OCI-LY3 (cell line): ENCODE measurements around the gene COL26A1.

Experiments used
- H2AFZ ChIP-seq: fragments of 200-600, 300-600 bp; shearing (Covaris generic); 2 replicates; pipeline ENCODE4 v1.6.0; 2014; ENCODE audit warnings: antibody characterized with exemption, low read depth, low read length
- H3K27ac ChIP-seq: fragments of 200-600, 300-600 bp; sonication (generic); 2 replicates; pipeline ENCODE4 v1.5.1; 2014; ENCODE audit warnings: mild to moderate bottlenecking, low read length, moderate library complexity, mixed read lengths
- H3K27me3 ChIP-seq: fragments of 200-600, 300-600 bp; sonication (generic); 2 replicates; pipeline ENCODE4 v1.6.1; 2014; ENCODE audit warnings: low read depth, low read length, mixed read lengths
- H3K36me3 ChIP-seq: fragments of 200-600, 300-600 bp; sonication (generic); replicated peaks from 2 replicates; pipeline ENCODE3; 2014; ENCODE audit warnings: low read depth, low read length, mixed read lengths
- H3K4me1 ChIP-seq: fragments of 300-600, 200-600 bp; sonication (generic); 2 replicates; pipeline ENCODE4 v1.6.1; 2014; ENCODE audit warnings: low read length, mixed read lengths
- H3K4me2 ChIP-seq: fragments of 200-600, 300-600 bp; sonication (generic); 2 replicates; pipeline ENCODE4 v1.6.1; 2014; ENCODE audit warnings: low read length, mixed read lengths
- H3K4me3 ChIP-seq: fragments of 300-600, 200-600 bp; sonication (generic); 2 replicates; pipeline ENCODE4 v1.5.1; 2014; ENCODE audit warnings: antibody characterized with exemption, mild to moderate bottlenecking, low read length, moderate library complexity
- H3K79me2 ChIP-seq: fragments of 300-600, 200-600 bp; shearing (Covaris generic); 2 replicates; pipeline ENCODE4 v1.6.1; 2014; ENCODE audit warnings: mild to moderate bottlenecking, low read length, mixed read lengths
- H3K9ac ChIP-seq: fragments of 300-600, 200-600 bp; shearing (Covaris generic); 2 replicates; pipeline ENCODE4 v1.6.0; 2014; ENCODE audit warnings: mild to moderate bottlenecking, low read length, moderate library complexity
- H3K9me3 ChIP-seq: fragments of 200-600, 300-600 bp; shearing (Covaris generic); 2 replicates; pipeline ENCODE4 v1.6.1; 2014; ENCODE audit warnings: low read length, mixed read lengths; ENCODE audit not compliant: insufficient read depth
- H4K20me1 ChIP-seq: fragments of 200-600, 300-600 bp; sonication (generic); 2 replicates; pipeline ENCODE4 v1.6.1; 2016; ENCODE audit warnings: low read length, mixed read lengths; ENCODE audit not compliant: insufficient read depth
- CTCF ChIP-seq: fragments of 200-600, 300-600 bp; sonication (generic); IDR thresholded peaks from 2 replicates; pipeline ENCODE4 v1.5.1; 2014; ENCODE audit warnings: antibody characterized with exemption, low read length, low read depth
- EZH2phosphoT487 ChIP-seq: fragments of 200-600 bp; shearing (Covaris generic); IDR thresholded peaks from 2 replicates; pipeline ENCODE4 v1.6.1; 2018; ENCODE audit warnings: antibody characterized with exemption, mixed run types, low read depth

The COL26A1 gene

GRCh38 chr7:101588131-101588935 is 225.7 kb downstream of the COL26A1 start:
- no peak for TF ChIP-seq CTCF
- no peak for TF ChIP-seq EZH2phosphoT487
- H3K4me2 ChIP-seq = no peak overlapping the region
- no peaks in the 10 kb centered on the region for H3K4me1 ChIP-seq
- no peaks in the 10 kb centered on the region for H4K20me1 ChIP-seq
- no peak overlapping the region for H3K27ac ChIP-seq
- H3K79me2 ChIP-seq = no peaks in the 10 kb centered on the region
- H2AFZ ChIP-seq = no peak overlapping the region
- no peaks in the 10 kb centered on the region for H3K9me3 ChIP-seq
- no peak overlapping the region for H3K9ac ChIP-seq
- H3K4me3 ChIP-seq = no peak overlapping the region
- H3K36me3 ChIP-seq = no peaks in the 10 kb centered on the region
- H3K27me3 ChIP-seq = 0 out of 2 replicates have a peak, but pooled peaks cover under 1% of the 10 kb centered on the region

DNA sequence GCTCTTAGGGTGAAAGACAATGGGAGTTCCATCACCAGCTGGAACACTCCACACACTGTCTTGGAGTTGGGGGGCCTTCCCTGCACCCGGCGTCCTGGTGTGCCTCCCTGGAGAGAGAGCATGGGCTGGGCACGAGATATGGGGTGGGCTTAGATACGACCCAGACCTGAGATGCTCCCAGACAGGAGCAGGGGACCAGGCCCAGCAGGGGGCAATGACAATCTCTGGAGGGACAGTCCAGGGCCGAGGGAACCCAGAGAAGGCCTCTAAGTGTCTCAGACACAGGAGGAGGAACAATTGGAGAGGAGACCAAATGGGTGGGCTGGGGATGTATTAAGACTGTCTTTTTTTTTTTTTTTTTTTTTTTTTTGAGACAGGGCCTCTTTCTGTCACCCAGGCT is 226.4 kb downstream of the COL26A1 start:
- Histone ChIP-seq H3K36me3 (no peaks in the 10 kb centered on the region), H3K79me2 (no peaks in the 10 kb centered on the region), H3K9me3 (no peaks in the 10 kb centered on the region), H2AFZ (no peak overlapping the region), H3K4me3 (no peak overlapping the region), H3K4me1 (no peaks in the 10 kb centered on the region), H4K20me1 (no peaks in the 10 kb centered on the region), H3K4me2 (no peak overlapping the region), H3K27me3 (no peaks in the 10 kb centered on the region), H3K27ac (no peak overlapping the region), H3K9ac (no peak overlapping the region)
- TF ChIP-seq EZH2phosphoT487 = no peak
- TF ChIP-seq CTCF = no peak

GRCh38 chr7:101589976-101590662 is 227.4 kb downstream of the COL26A1 start:
- H3K79me2 ChIP-seq = no peaks in the 10 kb centered on the region
- no peak overlapping the region for H3K27ac ChIP-seq
- H4K20me1 ChIP-seq = no peaks in the 10 kb centered on the region
- no peaks in the 10 kb centered on the region for H3K9me3 ChIP-seq
- H3K4me2 ChIP-seq = no peak overlapping the region
- H3K9ac ChIP-seq = no peak overlapping the region
- H3K27me3 ChIP-seq = peaks cover 5% of the 10 kb centered on the region; the same call in 1 of the 2 replicates
- no peaks in the 10 kb centered on the region for H3K4me1 ChIP-seq
- TF ChIP-seq CTCF (no peak), EZH2phosphoT487 (no peak)
- H2AFZ ChIP-seq = no peak overlapping the region
- no peaks in the 10 kb centered on the region for H3K36me3 ChIP-seq
- no peak overlapping the region for H3K4me3 ChIP-seq

- no peaks in the 10 kb centered on the region for H3K36me3 ChIP-seq
- H3K9ac ChIP-seq = no peak overlapping the region
- H3K4me1 ChIP-seq = no peaks in the 10 kb centered on the region
- H4K20me1 ChIP-seq = no peaks in the 10 kb centered on the region
- no peak overlapping the region for H2AFZ ChIP-seq
- no peak overlapping the region for H3K4me2 ChIP-seq
- H3K9me3 ChIP-seq = no peaks in the 10 kb centered on the region
- peaks cover 12% of the 10 kb centered on the region for H3K27me3 ChIP-seq
- H3K27ac ChIP-seq = no peak overlapping the region
- H3K79me2 ChIP-seq = no peaks in the 10 kb centered on the region
- H3K4me3 ChIP-seq = no peak overlapping the region
- TF ChIP-seq CTCF (no peak), EZH2phosphoT487 (no peak)
Observed at GRCh38 chr7:101590663-101591435, 228.2 kb downstream of the COL26A1 start.
